ENCODE results near the gene SFSWAP.

The SFSWAP gene

DNA sequence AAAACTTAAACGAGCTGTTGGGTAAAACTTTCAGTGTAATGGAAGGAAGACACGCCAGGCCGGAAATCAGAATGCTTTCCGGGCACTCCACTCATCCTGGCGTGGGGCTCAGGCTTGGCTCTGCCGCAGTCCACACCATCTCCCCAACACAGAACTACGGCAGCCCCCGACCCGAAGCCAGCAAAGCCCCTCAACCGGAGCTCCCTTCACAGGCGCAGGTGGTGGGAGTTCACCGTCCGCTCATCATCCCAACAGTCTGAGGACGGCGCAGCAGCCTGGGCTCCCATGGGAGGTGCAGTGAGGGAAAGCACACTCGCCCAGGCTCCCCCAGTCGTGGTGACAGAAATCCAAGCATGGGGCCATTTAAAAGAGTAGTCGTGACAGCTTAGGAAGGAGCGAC is 106.4 kb downstream of the SFSWAP start:
- H3K27ac ChIP-seq = no peak overlapping the region
- no peaks in the 10 kb centered on the region for H3K27me3 ChIP-seq (ENCODE audit: insufficient read depth, low read depth, severe bottlenecking)
- TF ChIP-seq, protein P1, sequence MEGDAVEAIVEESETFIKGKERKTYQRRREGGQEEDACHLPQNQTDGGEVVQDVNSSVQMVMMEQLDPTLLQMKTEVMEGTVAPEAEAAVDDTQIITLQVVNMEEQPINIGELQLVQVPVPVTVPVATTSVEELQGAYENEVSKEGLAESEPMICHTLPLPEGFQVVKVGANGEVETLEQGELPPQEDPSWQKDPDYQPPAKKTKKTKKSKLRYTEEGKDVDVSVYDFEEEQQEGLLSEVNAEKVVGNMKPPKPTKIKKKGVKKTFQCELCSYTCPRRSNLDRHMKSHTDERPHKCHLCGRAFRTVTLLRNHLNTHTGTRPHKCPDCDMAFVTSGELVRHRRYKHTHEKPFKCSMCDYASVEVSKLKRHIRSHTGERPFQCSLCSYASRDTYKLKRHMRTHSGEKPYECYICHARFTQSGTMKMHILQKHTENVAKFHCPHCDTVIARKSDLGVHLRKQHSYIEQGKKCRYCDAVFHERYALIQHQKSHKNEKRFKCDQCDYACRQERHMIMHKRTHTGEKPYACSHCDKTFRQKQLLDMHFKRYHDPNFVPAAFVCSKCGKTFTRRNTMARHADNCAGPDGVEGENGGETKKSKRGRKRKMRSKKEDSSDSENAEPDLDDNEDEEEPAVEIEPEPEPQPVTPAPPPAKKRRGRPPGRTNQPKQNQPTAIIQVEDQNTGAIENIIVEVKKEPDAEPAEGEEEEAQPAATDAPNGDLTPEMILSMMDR (IDR thresholded peaks at IDR 0.05; ENCODE audit: low read depth, low read length) = no peak
- DNase-seq = no peak
- no peaks in the 10 kb centered on the region for H3K9me3 ChIP-seq (ENCODE audit: severe bottlenecking)
- no peak overlapping the region for H3K4me3 ChIP-seq (ENCODE audit: low read depth, low read length)
- H3K36me3 ChIP-seq = no peaks in the 10 kb centered on the region

DNA sequence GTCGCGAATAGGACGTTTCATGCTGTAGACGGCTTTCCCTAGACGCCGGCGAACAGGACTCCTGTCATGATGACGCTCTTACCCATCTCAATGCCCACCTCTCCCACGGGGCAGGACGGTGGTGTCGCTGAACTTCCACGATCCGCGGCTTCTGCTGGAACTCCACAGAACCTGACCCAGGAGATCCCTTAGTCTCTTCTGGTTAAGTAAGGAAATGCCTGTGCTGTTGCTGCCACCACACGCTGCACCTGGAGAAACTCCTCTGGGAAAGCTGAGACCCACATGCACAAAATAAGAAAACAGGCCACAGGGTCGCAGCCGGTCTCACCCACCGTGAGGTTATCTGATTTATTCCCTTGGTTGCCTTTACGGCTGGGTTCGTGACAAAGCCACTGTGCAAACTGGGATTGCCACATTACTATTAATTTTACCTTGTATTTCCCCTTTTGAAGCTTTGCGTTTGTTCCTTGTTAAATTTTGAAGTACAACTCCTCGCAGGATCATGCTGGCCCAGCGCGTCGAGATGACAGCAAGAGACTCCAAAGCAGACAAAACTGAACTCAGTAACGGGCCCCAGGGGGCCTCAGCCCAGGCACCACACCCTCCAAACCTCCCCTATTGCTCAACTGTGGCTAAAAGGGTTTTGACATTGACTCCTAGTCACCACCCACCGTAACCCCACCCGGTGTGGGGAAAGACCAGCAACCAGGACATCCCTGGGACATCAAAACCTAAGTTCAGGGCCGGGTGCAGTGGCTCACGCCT is 108.1 kb downstream of the SFSWAP start:
- DNase-seq = no peak
- no peak overlapping the region for H3K4me3 ChIP-seq (ENCODE audit: low read depth, low read length)
- no peak overlapping the region for H3K27ac ChIP-seq
- no peaks in the 10 kb centered on the region for H3K27me3 ChIP-seq (ENCODE audit: insufficient read depth, low read depth, severe bottlenecking)
- TF ChIP-seq, protein P1 (IDR thresholded peaks at IDR 0.05; ENCODE audit: low read depth, low read length) = no peak
- H3K9me3 ChIP-seq (ENCODE audit: severe bottlenecking) = no peaks in the 10 kb centered on the region
- no peaks in the 10 kb centered on the region for H3K36me3 ChIP-seq

DNA sequence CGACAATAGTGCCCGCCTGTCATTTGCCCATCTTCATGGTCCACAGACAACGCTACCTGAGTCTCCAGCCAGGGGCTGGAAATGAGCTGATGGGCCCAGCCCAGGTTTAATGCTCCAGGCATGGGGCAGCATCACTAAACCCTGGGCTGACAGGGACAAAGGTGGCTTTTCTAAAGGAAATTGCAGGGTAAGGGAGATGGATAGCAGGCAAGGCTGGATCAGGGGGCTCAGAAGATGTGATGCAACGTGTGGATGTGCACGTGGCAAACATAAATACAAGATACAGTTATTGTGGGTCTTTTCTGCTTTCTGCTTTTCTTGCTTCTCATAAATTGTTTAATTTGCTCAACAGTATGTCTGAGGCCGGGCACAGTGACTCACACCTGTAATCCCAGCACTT is 113.6 kb downstream of the SFSWAP start:
- no peak overlapping the region for H3K27ac ChIP-seq
- H3K4me3 ChIP-seq (ENCODE audit: low read depth, low read length) = no peak overlapping the region
- DNase-seq = no peak
- TF ChIP-seq, protein P1 (IDR thresholded peaks at IDR 0.05; ENCODE audit: low read depth, low read length) = no peak
- no peaks in the 10 kb centered on the region for H3K9me3 ChIP-seq (ENCODE audit: severe bottlenecking)
- no peaks in the 10 kb centered on the region for H3K27me3 ChIP-seq (ENCODE audit: insufficient read depth, low read depth, severe bottlenecking)
- H3K36me3 ChIP-seq = no peaks in the 10 kb centered on the region

DNA sequence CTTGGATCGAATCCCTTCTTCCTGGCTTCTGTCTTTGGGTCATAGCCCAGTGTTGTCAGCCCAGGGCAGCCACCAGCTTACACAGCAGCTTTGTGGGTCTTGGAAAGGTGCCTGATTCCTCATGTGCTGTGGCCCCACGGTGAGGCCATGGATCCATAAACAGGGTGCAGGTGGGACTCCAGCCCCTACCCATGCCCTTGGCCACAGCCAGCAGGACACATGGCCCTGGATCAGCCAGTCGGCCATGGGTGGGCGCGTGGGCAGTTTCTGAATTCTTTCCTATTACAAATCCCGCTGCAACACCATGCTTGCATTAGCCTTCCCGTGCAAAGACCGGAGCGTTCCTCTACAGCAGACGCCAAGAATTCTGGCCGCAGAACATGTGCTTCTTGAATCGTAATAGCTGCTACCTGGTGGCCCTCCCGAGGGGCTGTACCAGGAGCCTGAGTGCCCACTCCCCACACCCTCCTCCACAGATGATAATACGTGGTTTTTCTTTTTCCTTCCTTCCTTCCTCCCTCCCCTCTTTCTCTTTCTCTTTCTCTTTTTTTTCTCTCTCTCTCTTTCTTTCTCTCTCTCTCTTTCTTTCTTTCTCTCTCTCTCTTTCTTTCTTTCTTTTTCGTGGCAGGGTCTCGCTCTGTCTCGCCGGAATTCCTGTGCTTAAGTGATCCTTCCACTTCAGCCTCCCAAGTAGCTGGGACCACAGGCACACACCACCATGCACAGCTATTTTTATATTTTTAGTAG is 114.4 kb downstream of the SFSWAP start:
- Histone ChIP-seq H3K27me3 (ENCODE audit: insufficient read depth, low read depth, severe bottlenecking) (no peaks in the 10 kb centered on the region), H3K27ac (no peak overlapping the region), H3K9me3 (ENCODE audit: severe bottlenecking) (no peaks in the 10 kb centered on the region), H3K4me3 (ENCODE audit: low read depth, low read length) (no peak overlapping the region), H3K36me3 (no peaks in the 10 kb centered on the region)
- TF ChIP-seq, protein P1 (IDR thresholded peaks at IDR 0.05; ENCODE audit: low read depth, low read length) = no peak
- DNase-seq = no peak

DNA sequence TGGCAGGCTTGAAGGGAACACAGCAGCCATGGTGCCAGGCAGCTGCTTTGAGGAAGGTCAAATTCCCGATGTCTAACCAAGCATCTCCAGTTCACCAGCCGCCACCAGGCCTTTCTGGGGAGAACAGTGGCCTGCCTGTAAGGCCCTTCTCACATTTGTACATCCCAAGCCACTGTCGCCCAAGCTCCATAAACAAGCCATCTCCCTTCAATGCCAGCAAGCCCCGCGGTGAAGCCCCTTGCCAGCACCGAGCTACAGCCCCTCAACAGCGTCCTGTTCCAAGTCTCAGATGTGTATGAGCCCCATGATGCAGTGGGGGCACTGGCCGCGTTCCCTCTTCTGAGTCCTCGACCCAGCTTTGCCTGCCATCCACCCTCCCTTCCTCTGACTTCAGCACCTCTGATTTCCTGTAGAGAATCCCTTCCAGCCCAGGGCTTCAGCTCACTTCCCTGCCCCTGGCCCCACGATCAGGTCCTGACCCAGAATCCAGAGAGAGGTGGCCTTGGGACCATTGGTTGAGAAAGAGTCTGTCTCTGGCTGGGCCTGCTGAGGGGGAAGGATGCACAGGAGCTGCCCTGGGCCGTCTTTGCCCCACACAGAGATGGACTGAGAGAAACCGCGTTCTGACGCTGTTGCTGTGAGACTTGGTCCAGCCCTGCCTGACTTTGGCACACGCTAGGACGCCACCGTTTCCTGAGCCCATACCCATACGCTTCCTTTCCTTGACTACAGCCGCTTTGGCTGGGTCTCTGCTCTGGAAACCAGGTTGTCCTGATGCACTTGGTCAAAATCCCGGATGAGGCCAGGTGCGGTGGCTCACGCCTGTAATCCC is 115.4 kb downstream of the SFSWAP start:
- H3K36me3 ChIP-seq = no peaks in the 10 kb centered on the region
- no peak overlapping the region for H3K4me3 ChIP-seq (ENCODE audit: low read depth, low read length)
- H3K9me3 ChIP-seq (ENCODE audit: severe bottlenecking) = no peaks in the 10 kb centered on the region
- no peaks in the 10 kb centered on the region for H3K27me3 ChIP-seq (ENCODE audit: insufficient read depth, low read depth, severe bottlenecking)
- DNase-seq = no peak
- H3K27ac ChIP-seq = no peak overlapping the region
- TF ChIP-seq, protein P1 (IDR thresholded peaks at IDR 0.05; ENCODE audit: low read depth, low read length) = no peak
